Measurements from ENCODE around the gene PACS1. TPM values are rescaled to one million over a fixed set of nuclear protein-coding genes. Genes with fewer than 3 reads are reported as not detected.
"Not testable (repeated sequence)": the region's sequence is repeated elsewhere in the genome, so short reads cannot be mapped to it uniquely, and the experiment has no call there.

The PACS1 gene
- 10 to 100 TPM; 17.9 to 37.6 (median 25.4) TPM for total RNA-seq

- peaks cover 23 to 51% (median 30%) of the 10 kb centered on the region in 3 donors for H3K4me1 ChIP-seq
- H3K36me3 ChIP-seq: peaks cover 0 to 64% (median 9%) of the 10 kb centered on the region in 3 donors
- intact Hi-C loops (cut with DNase I): no loop called here
- H3K27ac ChIP-seq: peak within 1 kb of the TSS; percentile 91 to 97 (median 95)
- no peak for DNase-seq
- peak within 1 kb of the TSS; percentile 59 to 95 (median 74) for H3K4me3 ChIP-seq
- no peaks in the 10 kb centered on the region for H3K27me3 ChIP-seq
- TF ChIP-seq POLR2A (IDR thresholded peaks at IDR 0.05) (peak in 2 of 4 donors; percentile 37 to 38), CTCF (IDR thresholded peaks at IDR 0.05) (peak in 3 of 6 experiments; percentile 2 to 48 (median 39))
- no peaks in the 10 kb centered on the region for H3K9me3 ChIP-seq
- 0 to 3% methylated on average over 7 to 10 of the region's 120 CpGs for WGBS, 2 donors
These were observed at the start of gene PACS1 for GRCh38 chr11:66069715-66070603. Gene PACS1, plus strand, starts transcription at chr11:66070272. Its CDS starts 215 bp downstream, at chr11:66070487.

GRCh38 chr11:66020618-66021357 is 49.3 kb upstream of the PACS1 start:
- intact Hi-C loops (cut with DNase I): no loop called here
- TF ChIP-seq CTCF (IDR thresholded peaks at IDR 0.05) (no peak), POLR2A (IDR thresholded peaks at IDR 0.05) (no peak)

GRCh38 chr11:66022401-66023185 is 47.5 kb upstream of the PACS1 start:
- WGBS, 2 donors: 23 to 57% methylated on average over 12 to 20 of the region's 46 CpGs
- no peaks in the 10 kb centered on the region for H3K36me3 ChIP-seq
- peak overlapping the region in 2 of 4 donors; percentile 0 to 48 for H3K4me3 ChIP-seq
- no peak for DNase-seq
- no peaks in the 10 kb centered on the region for H3K9me3 ChIP-seq
- intact Hi-C loops (cut with DNase I): no loop called here
- no peak overlapping the region for H3K27ac ChIP-seq
- H3K4me1 ChIP-seq: peaks cover 8 to 21% (median 9%) of the 10 kb centered on the region in 3 donors
- H3K27me3 ChIP-seq: peaks cover 0 to 16% (median 0%) of the 10 kb centered on the region in 4 donors
- TF ChIP-seq CTCF (IDR thresholded peaks at IDR 0.05) (peak; percentile 90 to 98 (median 95)), POLR2A (IDR thresholded peaks at IDR 0.05) (no peak)

More at GRCh38 chr11:66020618-66021357, 49.3 kb upstream of the PACS1 start:
- Histone ChIP-seq H3K9me3 (no peaks in the 10 kb centered on the region), H3K36me3 (no peaks in the 10 kb centered on the region), H3K4me1 (peaks cover 8 to 21% (median 9%) of the 10 kb centered on the region in 3 donors), H3K27ac (no peak overlapping the region), H3K27me3 (peaks cover 0 to 16% (median 0%) of the 10 kb centered on the region in 4 donors), H3K4me3 (no peak overlapping the region)
- WGBS, 2 donors: 72 to 77% methylated on average over 5 to 11 of the region's 25 CpGs
- no peak for DNase-seq

GRCh38 chr11:66023186-66023440 is 47.0 kb upstream of the PACS1 start:
- intact Hi-C loops (cut with DNase I); H3K9me3 ChIP-seq; H3K36me3 ChIP-seq; H3K27ac ChIP-seq; H3K4me3 ChIP-seq; DNase-seq: not testable (repeated sequence)
- Histone ChIP-seq H3K27me3 (peaks cover 0 to 16% (median 0%) of the 10 kb centered on the region in 4 donors), H3K4me1 (peaks cover 8 to 21% (median 9%) of the 10 kb centered on the region in 3 donors)
- 76 to 90% methylated on average over 1 to 2 of the region's 5 CpGs for WGBS, 2 donors

GRCh38 chr11:66026017-66026529 is 44.0 kb upstream of the PACS1 start, which contains the start of gene CATSPER1:
Gene CATSPER1, minus strand, starts transcription at chr11:66026479. Its CDS starts 100 bp downstream, at chr11:66026379.
- no peak within 1 kb of the TSS for H3K4me3 ChIP-seq
- TF ChIP-seq CTCF (IDR thresholded peaks at IDR 0.05) (no peak), POLR2A (IDR thresholded peaks at IDR 0.05) (no peak)
- intact Hi-C loops (cut with DNase I): no loop called here
- H3K27me3 ChIP-seq: peaks cover 0 to 16% (median 0%) of the 10 kb centered on the region in 4 donors
- H3K27ac ChIP-seq: no peak within 1 kb of the TSS
- 85 to 91% methylated on average over 14 to 17 of the region's 18 CpGs for WGBS, 2 donors
- no peaks in the 10 kb centered on the region for H3K36me3 ChIP-seq
- DNase-seq: no peak
- peaks cover 8 to 17% (median 9%) of the 10 kb centered on the region in 3 donors for H3K4me1 ChIP-seq
- no peaks in the 10 kb centered on the region for H3K9me3 ChIP-seq
